WTC11 (cell line): ENCODE results near the gene TSPAN9.

Source experiments
- NR2C2 ChIP-seq: sonication (generic); formaldehyde crosslinking; IDR thresholded peaks from 2 replicates; pipeline ENCODE4 v1.8.0; 2022; ENCODE audit warnings: mild to moderate bottlenecking, missing genetic modification reagents
- TEAD4 ChIP-seq: sonication (generic); formaldehyde crosslinking; IDR thresholded peaks from 2 replicates; pipeline ENCODE4 v1.8.0; 2022; ENCODE audit warnings: mild to moderate bottlenecking, missing genetic modification reagents
- TF ChIP-seq, protein P1 (sequence below): fragments of 200-600 bp; IDR thresholded peaks from 2 replicates; pipeline ENCODE4 v1.8.0; 2022; ENCODE audit warnings: antibody characterized with exemption
- TF ChIP-seq, protein P2 (sequence below): sonication (generic); formaldehyde crosslinking; IDR thresholded peaks from 2 replicates; pipeline ENCODE4 v1.8.1; 2023; ENCODE audit warnings: mild to moderate bottlenecking, missing genetic modification reagents

DNA sequence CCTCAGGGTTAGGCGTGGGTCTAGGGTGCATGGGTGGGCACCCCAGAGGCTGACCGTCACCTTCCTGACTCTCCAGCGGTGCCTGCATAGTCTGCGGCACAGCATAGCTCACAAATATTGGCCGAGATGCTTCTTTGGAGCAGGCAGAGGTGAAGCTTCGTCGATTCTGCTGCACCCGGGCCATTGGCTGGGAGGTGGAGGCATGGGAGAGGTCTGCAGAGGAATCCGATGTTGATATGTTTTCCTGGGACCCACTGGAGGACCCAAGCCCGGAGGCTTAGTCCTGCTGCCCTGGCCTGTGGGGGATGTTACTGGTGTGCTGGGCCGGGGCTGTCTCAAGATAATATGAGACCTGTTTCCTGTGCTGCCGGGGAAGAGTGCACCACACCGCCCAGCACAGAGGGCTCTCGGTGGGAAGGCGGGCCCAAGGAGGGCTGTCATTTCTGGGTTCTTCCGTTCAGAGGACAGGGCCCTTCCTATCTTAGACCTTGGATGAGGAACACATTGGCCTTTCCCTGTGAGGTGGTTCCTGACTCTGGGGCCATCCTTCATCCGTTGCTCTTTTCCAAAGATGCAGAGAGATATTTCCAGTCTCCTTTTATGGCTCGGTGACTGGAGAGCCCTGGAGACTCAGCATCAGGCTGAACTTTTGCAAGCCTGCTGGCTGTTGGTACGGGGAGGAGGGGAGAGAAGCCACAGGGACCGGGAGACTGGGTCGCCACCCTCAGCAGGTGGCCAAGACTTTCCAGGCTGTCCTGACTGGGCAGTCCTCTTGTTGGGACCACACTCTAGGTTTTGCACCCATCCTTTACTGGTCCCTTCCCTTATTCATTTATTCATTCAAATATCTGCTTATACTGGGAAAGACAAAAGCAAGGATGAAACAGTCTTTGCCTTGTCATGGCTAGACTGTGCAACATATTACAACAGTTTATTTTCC, 143.5 kb downstream of the TSPAN9 start:
- TF ChIP-seq, protein P1, sequence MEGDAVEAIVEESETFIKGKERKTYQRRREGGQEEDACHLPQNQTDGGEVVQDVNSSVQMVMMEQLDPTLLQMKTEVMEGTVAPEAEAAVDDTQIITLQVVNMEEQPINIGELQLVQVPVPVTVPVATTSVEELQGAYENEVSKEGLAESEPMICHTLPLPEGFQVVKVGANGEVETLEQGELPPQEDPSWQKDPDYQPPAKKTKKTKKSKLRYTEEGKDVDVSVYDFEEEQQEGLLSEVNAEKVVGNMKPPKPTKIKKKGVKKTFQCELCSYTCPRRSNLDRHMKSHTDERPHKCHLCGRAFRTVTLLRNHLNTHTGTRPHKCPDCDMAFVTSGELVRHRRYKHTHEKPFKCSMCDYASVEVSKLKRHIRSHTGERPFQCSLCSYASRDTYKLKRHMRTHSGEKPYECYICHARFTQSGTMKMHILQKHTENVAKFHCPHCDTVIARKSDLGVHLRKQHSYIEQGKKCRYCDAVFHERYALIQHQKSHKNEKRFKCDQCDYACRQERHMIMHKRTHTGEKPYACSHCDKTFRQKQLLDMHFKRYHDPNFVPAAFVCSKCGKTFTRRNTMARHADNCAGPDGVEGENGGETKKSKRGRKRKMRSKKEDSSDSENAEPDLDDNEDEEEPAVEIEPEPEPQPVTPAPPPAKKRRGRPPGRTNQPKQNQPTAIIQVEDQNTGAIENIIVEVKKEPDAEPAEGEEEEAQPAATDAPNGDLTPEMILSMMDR = no peak
- TF ChIP-seq NR2C2 (CRISPR knock-in tag) (no peak), TEAD4 (CRISPR knock-in tag) (no peak)
- TF ChIP-seq, protein P2, sequence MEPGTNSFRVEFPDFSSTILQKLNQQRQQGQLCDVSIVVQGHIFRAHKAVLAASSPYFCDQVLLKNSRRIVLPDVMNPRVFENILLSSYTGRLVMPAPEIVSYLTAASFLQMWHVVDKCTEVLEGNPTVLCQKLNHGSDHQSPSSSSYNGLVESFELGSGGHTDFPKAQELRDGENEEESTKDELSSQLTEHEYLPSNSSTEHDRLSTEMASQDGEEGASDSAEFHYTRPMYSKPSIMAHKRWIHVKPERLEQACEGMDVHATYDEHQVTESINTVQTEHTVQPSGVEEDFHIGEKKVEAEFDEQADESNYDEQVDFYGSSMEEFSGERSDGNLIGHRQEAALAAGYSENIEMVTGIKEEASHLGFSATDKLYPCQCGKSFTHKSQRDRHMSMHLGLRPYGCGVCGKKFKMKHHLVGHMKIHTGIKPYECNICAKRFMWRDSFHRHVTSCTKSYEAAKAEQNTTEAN (CRISPR knock-in tag) = no peak
